ENCODE data around the gene ZSWIM5.
"Not testable (repeated sequence)": the region's sequence is repeated elsewhere in the genome, so short reads cannot be mapped to it uniquely, and the experiment has no call there.

The ZSWIM5 gene

DNA sequence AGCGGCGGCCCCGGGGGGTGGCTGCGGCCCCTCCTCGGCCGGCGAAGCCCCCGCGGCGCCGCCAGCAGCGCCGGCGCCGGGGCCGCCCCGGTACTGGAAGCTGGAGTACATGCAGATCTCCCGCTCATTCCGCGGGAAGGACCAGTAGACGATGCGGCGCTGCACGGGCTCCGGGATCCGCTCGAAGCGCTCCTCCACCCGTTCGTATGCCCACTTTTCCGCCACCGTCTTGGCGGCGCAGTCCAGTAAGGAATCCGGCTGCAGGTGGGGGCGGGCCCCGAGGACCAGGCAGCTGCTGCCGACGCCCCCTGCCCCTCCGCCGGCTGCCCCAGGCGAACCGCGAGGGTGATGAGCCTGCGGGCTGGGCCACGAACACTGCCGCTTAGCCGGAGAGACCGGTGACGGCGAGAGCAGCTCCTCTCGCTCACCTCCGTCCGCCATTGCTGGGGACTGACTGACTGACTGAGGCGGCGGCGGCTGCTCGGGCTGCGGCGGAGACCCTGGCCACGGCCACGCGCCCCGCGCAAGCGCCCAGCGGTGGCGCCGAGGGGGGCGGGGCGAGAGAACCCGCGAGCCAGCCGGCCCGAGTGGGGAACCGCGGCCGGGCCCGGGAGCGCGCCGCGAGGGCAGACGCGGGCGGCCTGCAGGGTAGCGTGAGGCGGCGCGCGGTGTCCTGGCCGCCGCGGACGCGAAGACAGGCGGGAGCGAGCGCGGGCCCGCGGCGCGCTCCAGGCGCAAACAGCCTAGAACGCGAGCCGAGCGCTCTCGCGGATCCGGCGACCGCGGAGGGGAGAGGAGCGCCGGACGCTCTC is at the start of gene ZSWIM5:
Gene ZSWIM5, minus strand, starts transcription at position 696 of the 812 bp plus-strand sequence. Its CDS starts 255 bp downstream, at position 441.
- TF ChIP-seq, protein P1, sequence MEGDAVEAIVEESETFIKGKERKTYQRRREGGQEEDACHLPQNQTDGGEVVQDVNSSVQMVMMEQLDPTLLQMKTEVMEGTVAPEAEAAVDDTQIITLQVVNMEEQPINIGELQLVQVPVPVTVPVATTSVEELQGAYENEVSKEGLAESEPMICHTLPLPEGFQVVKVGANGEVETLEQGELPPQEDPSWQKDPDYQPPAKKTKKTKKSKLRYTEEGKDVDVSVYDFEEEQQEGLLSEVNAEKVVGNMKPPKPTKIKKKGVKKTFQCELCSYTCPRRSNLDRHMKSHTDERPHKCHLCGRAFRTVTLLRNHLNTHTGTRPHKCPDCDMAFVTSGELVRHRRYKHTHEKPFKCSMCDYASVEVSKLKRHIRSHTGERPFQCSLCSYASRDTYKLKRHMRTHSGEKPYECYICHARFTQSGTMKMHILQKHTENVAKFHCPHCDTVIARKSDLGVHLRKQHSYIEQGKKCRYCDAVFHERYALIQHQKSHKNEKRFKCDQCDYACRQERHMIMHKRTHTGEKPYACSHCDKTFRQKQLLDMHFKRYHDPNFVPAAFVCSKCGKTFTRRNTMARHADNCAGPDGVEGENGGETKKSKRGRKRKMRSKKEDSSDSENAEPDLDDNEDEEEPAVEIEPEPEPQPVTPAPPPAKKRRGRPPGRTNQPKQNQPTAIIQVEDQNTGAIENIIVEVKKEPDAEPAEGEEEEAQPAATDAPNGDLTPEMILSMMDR (conservative IDR thresholded peaks at IDR 0.05; ENCODE audit: control insufficient read depth, insufficient read depth, low read depth, low read length) = no peak
- peak within 1 kb of the TSS; percentile 48 for H3K4me3 ChIP-seq (ENCODE audit: control insufficient read depth, low read depth, low read length)
- DNase-seq (ENCODE audit: low read depth) = peak; percentile 36

DNA sequence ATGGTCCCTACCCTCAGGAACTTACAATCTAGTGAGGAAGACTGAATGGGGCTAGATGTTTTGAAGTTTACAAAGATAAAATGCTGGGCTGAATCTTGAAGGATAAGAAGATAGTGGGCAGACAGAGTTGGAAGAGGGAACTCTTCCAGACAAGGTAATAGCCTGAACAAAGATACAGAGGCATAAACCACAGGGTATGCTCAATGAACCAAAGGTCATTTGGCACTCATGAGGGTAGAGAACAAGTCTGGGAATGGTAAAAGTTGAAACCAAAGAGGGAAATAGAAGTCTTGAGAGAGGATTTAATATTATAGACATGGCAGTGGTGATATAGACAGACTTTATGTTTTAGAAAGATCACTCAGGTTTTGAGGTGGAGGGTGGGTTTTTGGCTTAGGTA is 48.1 kb upstream of the ZSWIM5 start:
- TF ChIP-seq, protein P1 (conservative IDR thresholded peaks at IDR 0.05; ENCODE audit: control insufficient read depth, insufficient read depth, low read depth, low read length) = no peak
- H3K4me3 ChIP-seq (ENCODE audit: control insufficient read depth, low read depth, low read length) = no peak overlapping the region
- DNase-seq (ENCODE audit: low read depth) = no peak

DNA sequence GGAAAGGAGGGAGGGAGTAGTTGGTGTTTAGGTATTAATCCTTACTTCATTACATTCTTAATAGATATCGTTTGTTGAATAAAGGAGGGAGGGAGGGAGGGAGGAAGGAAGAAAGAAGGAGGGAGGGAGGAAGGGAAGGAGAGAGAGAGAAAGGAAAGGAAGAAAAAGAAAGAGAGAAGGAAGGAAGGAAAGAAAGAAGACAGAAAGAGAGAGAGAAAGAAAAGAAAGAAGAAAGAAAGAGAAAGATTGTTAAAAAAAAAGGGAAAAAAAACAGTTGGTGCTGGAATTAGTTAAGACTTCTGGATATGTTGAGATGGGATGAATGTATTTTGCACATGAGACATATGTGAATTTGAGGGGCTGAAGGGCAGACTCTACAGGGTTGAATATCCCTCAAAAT is 44.1 kb upstream of the ZSWIM5 start:
- TF ChIP-seq, protein P1 (conservative IDR thresholded peaks at IDR 0.05; ENCODE audit: control insufficient read depth, insufficient read depth, low read depth, low read length) = no peak
- DNase-seq (ENCODE audit: low read depth) = no peak
- H3K4me3 ChIP-seq (ENCODE audit: control insufficient read depth, low read depth, low read length) = no peak overlapping the region

DNA sequence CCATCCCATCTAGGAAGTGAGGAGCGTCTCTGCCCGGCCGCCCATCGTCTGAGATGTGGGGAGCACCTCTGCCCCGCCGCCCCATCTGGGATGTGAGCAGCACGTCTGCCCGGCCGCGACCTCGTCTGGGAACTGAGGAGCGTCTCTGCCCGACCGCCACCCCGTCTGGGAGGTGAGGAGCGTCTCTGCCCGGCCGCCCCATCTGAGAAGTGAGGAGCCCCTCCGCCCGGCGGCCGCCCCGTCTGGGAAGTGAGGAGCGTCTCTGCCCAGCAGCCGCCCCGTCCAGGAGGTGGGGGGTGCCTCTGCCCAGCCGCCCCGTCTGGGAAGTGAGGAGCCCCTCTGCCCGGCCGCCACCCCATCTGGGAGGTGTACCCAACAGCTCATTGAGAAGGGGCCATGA is 41.6 kb upstream of the ZSWIM5 start:
- DNase-seq (ENCODE audit: low read depth); H3K4me3 ChIP-seq (ENCODE audit: control insufficient read depth, low read depth, low read length): not testable (repeated sequence)

DNA sequence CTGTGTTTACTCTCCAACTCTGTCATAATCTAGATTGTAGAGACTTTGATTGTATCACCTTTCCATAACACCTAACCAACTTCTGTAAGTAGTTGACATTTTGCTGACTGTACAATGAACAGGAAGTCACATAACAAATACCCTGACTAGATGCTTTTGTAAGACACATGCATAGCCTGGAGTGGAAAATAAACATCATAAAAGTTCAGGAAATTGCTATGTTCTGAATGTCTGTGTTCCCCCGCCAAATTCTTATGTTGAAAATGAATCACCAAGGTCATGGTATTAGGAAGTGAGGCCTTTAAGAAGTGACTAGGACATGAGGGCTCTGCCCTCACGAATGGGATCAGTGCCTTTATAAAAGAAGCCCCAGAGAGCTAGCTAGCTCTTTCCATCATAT is 40.4 kb upstream of the ZSWIM5 start:
- H3K4me3 ChIP-seq (ENCODE audit: control insufficient read depth, low read depth, low read length) = no peak overlapping the region
- DNase-seq (ENCODE audit: low read depth) = peak; percentile 87
- TF ChIP-seq, protein P1 (conservative IDR thresholded peaks at IDR 0.05; ENCODE audit: control insufficient read depth, insufficient read depth, low read depth, low read length) = no peak

DNA sequence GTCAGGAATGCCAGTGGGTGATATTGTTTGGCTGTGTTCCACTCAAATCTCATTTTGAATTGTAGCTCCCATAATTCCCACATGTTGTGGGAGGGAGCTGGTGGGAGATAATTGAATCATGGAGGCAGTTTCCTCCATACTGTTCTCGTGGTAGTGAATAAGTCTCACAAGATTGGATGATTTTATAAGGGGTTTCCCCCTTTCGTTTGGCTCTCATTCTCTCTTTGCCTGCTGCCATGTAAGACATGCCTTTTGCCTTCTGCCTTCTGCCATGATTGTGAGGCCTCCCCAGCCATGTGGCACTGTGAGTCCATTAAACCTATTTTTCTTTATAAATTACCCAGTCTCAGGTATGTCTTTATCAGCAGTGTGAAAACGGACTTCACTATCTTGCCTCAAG is 40.0 kb upstream of the ZSWIM5 start:
- not testable (repeated sequence) for H3K4me3 ChIP-seq (ENCODE audit: control insufficient read depth, low read depth, low read length)
- DNase-seq (ENCODE audit: low read depth) = peak; percentile 4

DNA sequence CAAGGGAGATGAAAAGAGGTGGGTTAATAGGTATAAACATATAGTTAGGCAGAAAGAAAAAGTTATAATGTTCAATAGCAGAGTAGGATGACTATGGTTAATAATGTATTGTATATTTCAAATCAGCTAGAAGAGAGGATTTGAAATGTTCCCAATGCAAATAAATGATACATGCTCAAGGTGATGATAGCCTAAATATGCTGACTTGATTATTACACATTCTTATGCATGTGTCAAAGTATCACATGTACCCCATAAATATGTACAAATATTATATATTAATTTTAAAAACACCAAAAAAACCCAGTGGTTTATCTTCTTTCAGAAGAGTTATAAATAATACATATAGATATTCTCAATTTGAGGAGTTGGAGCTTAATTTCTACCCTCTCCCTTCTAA is 38.3 kb upstream of the ZSWIM5 start:
- DNase-seq (ENCODE audit: low read depth) = no peak
- H3K4me3 ChIP-seq (ENCODE audit: control insufficient read depth, low read depth, low read length) = no peak overlapping the region
- TF ChIP-seq, protein P1 (conservative IDR thresholded peaks at IDR 0.05; ENCODE audit: control insufficient read depth, insufficient read depth, low read depth, low read length) = no peak

All from fibroblast of mammary gland (primary cell).